Panc1 (cell line): Measurements from ENCODE around the gene LENEP.
A peak's percentile ranks its signal among the peaks of the same experiment; 100 is the strongest.

Experiments
- POLR2AphosphoS5 ChIP-seq: IDR thresholded peaks from 2 replicates; pipeline ENCODE4 v1.6.1; 2012; ENCODE audit warnings: mild to moderate bottlenecking, low read depth, low read length, moderate library complexity
- SIN3A ChIP-seq: IDR thresholded peaks from 2 replicates; pipeline ENCODE4 v1.6.1; 2012; ENCODE audit warnings: low read depth, mild to moderate bottlenecking, low read length, moderate library complexity, borderline replicate concordance; ENCODE audit not compliant: insufficient read depth
- TF ChIP-seq, protein P1 (sequence below): fragments of 450-650 bp; IDR thresholded peaks from 2 replicates; pipeline ENCODE4 v1.5.1; 2017; ENCODE audit warnings: mild to moderate bottlenecking

DNA sequence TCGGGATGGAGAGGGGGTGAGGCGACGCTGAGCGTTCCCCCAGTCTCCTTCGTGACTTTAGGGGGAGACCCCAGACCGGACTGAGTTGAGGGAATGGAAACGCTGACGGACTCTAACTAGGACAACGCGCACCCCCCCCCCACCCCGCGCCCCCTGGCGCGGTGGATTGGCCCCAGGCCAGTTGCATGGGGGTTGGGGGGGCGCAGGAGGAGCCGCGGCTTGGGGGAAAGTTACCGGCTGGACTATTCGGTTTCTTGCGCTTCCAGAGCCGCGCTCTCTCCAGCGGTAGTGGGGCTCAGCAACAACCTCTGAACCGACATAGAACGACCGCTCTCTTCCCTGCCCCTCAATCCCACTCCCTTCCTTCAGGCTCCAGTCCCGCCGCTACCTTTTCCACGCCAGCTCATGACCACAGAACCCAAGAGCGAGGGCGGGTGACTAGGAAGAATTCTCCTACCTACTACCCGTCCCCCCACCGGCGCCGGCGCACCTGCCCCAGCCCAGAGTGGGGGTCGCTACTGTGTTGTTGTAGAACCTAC, 9.9 kb downstream of the LENEP start:
- TF ChIP-seq, protein P1, sequence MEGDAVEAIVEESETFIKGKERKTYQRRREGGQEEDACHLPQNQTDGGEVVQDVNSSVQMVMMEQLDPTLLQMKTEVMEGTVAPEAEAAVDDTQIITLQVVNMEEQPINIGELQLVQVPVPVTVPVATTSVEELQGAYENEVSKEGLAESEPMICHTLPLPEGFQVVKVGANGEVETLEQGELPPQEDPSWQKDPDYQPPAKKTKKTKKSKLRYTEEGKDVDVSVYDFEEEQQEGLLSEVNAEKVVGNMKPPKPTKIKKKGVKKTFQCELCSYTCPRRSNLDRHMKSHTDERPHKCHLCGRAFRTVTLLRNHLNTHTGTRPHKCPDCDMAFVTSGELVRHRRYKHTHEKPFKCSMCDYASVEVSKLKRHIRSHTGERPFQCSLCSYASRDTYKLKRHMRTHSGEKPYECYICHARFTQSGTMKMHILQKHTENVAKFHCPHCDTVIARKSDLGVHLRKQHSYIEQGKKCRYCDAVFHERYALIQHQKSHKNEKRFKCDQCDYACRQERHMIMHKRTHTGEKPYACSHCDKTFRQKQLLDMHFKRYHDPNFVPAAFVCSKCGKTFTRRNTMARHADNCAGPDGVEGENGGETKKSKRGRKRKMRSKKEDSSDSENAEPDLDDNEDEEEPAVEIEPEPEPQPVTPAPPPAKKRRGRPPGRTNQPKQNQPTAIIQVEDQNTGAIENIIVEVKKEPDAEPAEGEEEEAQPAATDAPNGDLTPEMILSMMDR, result no peak
- no peak; the same call in 1 of the 2 replicates for TF ChIP-seq POLR2AphosphoS5
- 0 out of 2 replicates have a peak, but pooled peaks have one; percentile 53 for TF ChIP-seq SIN3A
